Activated T-cell treated with anti-CD3 and anti-CD28 coated beads, Interleukin-2, amount 50 U/mL, for 24 hours (primary cell): ENCODE results near the gene PKNOX1.

Experiments
- DNase-seq: peaks from one replicate; pipeline ENCODE4 v3.0.0-alpha.2; 2020
- H3K27ac Mint-ChIP-seq: 2 replicates; pipeline ENCODE4 v1.8.0; 2020; ENCODE audit warnings: mild to moderate bottlenecking, mixed read lengths
- H3K27me3 Mint-ChIP-seq: 2 replicates; pipeline ENCODE4 v1.8.0; 2020; ENCODE audit warnings: mixed read lengths
- H3K36me3 Mint-ChIP-seq: 2 replicates; pipeline ENCODE4 v1.8.0; 2020; ENCODE audit warnings: low read depth, mixed read lengths
- H3K4me1 Mint-ChIP-seq: 2 replicates; pipeline ENCODE4 v1.8.0; 2020; ENCODE audit warnings: low read depth, mixed read lengths
- H3K4me3 Mint-ChIP-seq: 2 replicates; pipeline ENCODE4 v1.8.0; 2020; ENCODE audit warnings: mild to moderate bottlenecking, moderate library complexity, mixed read lengths
- H3K9me3 Mint-ChIP-seq: 2 replicates; pipeline ENCODE4 v1.8.0; 2020; ENCODE audit warnings: mixed read lengths

PKNOX1 gene

DNA sequence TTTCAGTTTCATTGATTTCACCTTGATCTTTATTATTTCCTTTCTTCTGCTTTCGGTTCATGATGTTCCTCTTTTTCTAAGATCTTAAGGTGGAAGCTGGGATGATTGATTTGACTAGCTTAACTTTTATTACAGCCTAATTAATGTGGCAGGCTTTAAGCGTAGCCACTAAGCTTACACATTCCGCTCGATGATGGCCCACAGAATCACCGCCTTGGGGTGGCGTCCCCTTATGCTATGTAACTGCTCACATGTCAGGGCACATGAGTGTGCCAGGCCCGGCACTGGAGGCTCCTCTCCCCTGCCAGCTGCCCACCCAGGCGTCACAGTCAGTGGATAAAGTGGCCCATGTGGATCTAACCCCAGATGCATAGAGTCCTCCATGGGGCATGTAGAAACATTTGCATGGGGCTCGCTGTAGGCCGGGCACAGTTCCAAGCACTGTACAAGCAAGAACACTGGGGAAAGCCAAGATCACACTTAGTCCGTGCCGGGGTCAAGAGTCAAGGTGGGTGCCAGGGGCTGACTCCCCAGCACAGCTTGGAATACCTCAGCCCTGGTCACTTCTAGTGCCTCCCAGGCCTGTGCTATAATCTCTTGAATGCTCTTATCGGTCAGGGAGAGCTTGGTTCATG is 41.7 kb downstream of the PKNOX1 start:
- no peak overlapping the region for H3K4me3 Mint-ChIP-seq
- H3K27ac Mint-ChIP-seq, result peak overlapping the region; percentile 15
- peaks cover 88% of the 10 kb centered on the region for H3K36me3 Mint-ChIP-seq
- H3K9me3 Mint-ChIP-seq, result no peaks in the 10 kb centered on the region
- peaks cover 1% of the 10 kb centered on the region for H3K4me1 Mint-ChIP-seq
- H3K27me3 Mint-ChIP-seq, result no peaks in the 10 kb centered on the region
- no peak for DNase-seq

DNA sequence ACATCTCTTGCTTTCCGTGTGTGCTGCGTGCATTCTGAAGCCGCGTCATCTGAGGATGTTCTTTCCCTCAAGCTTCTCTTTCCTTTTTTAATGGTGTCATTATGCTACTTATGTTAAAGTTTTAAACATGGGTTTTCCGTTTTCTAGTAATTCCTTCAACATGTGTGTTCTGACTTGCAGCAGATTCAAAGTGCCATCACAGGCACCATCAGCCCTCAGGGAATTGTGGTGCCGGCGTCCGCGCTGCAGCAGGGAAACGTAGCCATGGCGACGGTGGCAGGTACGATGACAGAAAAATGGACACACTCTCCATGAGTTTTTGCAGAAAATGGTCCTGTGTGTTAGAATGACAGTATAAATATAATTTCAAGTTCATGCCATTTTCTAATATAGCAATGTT is 42.4 kb downstream of the PKNOX1 start:
- Mint-ChIP-seq H3K27ac (no peak overlapping the region), H3K36me3 (peaks cover 89% of the 10 kb centered on the region), H3K4me3 (no peak overlapping the region), H3K4me1 (peaks cover 1% of the 10 kb centered on the region), H3K27me3 (no peaks in the 10 kb centered on the region), H3K9me3 (no peaks in the 10 kb centered on the region)
- DNase-seq, result no peak

DNA sequence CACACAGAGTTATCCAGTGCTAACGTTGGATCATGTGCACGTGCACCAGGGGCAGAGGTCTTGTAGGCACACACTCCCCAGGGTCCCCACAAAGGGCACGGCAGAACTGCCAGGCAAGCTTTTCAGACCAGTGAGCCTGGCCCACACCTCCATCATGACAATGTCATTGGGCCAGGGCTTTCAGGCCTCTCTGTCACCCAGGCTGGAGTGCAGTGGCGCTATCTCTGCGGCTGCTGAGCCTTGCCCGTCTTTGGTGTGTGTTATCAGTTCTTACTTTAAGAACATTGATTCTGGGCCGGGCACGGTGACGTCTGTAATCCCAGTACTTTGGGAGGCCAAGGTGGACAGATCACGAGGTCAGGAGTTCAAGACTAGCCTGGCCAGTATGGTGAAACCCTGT is 44.2 kb downstream of the PKNOX1 start:
- Mint-ChIP-seq H3K27me3 (no peaks in the 10 kb centered on the region), H3K27ac (no peak overlapping the region), H3K9me3 (no peaks in the 10 kb centered on the region), H3K36me3 (peaks cover 88% of the 10 kb centered on the region), H3K4me3 (no peak overlapping the region), H3K4me1 (no peaks in the 10 kb centered on the region)
- DNase-seq, result no peak

DNA sequence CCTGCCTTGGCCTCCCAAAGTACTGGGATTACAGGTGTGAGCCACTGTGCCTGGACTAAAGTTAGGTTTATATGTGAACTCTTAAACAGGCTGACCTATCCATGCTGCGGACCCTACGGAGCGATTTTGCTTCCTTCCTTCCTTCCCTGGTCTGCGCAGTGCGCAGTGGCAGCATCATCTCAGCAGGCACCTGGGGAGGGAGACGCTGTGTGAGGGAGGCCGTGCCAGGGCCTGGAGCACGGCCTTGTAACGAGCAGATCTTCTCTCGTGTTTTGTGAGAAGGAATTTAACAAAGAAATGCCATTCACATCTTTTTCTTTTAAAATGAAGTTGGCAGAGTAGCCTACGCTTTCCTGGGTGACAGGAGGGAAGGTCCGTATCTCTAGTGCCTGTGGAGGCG is 45.8 kb downstream of the PKNOX1 start:
- Mint-ChIP-seq H3K36me3 (peaks cover 90% of the 10 kb centered on the region), H3K4me3 (no peak overlapping the region), H3K4me1 (no peaks in the 10 kb centered on the region), H3K27ac (peak overlapping the region; percentile 33), H3K27me3 (no peaks in the 10 kb centered on the region), H3K9me3 (no peaks in the 10 kb centered on the region)
- no peak for DNase-seq

DNA sequence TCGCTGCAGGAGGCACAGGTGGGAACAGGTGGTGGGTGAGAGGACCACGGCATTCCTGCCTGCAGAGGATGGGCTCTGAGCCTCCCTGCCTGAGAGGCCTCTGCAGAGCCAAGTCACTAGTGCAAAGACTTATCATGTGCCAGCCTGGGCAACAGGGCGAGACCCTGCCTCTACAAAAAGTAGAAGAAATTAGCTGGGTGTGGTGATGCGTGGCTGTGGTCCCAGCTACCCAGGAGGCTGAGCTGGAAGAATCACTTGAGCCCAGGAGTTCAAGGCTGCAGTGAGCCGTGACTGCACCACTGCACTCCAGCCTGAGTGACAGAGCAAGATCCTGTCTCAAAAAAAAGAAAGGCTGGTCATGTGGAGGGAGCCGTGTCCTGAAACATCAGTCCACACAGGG is 46.4 kb downstream of the PKNOX1 start:
- peaks cover 90% of the 10 kb centered on the region for H3K36me3 Mint-ChIP-seq
- H3K4me3 Mint-ChIP-seq, result no peak overlapping the region
- no peaks in the 10 kb centered on the region for H3K9me3 Mint-ChIP-seq
- no peaks in the 10 kb centered on the region for H3K4me1 Mint-ChIP-seq
- no peak for DNase-seq
- no peaks in the 10 kb centered on the region for H3K27me3 Mint-ChIP-seq
- no peak overlapping the region for H3K27ac Mint-ChIP-seq

DNA sequence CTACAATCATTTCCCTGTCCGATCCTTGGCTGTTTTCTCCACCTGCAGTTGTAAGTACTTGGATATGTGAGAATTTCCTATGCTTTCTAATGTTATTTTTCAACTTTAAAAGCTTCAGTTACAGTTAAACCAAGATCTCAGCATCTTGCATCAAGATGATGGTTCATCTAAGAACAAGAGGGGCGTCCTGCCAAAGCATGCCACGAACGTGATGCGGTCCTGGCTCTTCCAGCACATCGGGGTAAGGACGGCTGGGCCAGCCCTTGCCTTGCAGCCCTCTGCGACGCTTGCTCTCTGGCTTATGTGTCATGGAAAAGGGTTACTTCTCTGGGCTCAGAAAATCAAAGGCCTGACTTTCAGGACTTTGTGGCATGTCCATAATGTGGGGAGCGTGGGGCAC is 46.8 kb downstream of the PKNOX1 start:
- H3K9me3 Mint-ChIP-seq, result no peaks in the 10 kb centered on the region

DNA sequence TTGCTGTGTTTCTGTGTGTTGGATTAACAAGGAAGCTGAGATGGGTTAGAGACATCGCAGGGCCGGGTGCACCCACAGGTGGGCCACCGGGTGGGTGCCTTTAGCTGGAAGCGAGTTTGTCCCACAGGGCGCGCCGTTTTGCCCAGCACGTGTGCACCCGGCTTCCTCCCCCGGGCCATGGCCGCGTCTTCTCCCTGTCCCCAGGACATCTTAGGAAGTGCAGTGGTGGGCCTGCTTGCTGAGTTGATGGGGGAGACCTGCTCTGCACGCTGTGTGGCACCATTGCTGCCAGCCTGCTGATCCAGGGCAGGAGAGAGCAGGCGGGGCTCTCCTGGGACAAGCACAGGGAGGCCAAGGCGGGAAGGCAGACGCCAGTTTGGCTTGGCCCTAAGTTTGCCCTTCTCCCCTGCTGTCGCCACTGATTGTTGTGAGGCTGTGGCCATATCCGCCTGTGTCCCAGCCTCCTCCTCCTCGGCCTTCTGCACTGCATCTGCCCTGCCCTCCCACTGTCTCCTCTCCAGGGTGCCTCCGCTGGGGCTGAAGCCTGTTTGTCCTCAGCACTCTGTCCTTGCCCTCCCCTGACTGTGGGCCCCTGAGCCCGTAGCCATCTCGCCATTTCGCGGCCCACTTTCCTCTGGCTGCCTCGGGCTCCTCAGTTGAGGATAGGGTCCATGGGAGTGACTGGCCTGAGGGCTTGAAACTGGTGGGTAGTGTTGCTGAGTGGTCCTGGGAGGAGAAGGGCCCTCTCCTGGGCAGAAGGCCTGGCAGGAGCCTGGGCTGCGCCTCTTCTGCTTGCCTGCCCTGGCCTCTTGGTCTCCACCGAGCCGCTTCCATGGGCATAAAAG is 47.6 kb downstream of the PKNOX1 start:
- H3K27me3 Mint-ChIP-seq, result no peaks in the 10 kb centered on the region
- no peaks in the 10 kb centered on the region for H3K9me3 Mint-ChIP-seq
- DNase-seq, result no peak
- no peak overlapping the region for H3K27ac Mint-ChIP-seq
- no peaks in the 10 kb centered on the region for H3K4me1 Mint-ChIP-seq
- H3K36me3 Mint-ChIP-seq, result peaks cover 83% of the 10 kb centered on the region
- no peak overlapping the region for H3K4me3 Mint-ChIP-seq

More for the DNA sequence above, 46.8 kb downstream of the PKNOX1 start:
- no peak overlapping the region for H3K4me3 Mint-ChIP-seq
- H3K4me1 Mint-ChIP-seq, result no peaks in the 10 kb centered on the region
- no peaks in the 10 kb centered on the region for H3K27me3 Mint-ChIP-seq
- DNase-seq, result no peak
- peaks cover 86% of the 10 kb centered on the region for H3K36me3 Mint-ChIP-seq
- H3K27ac Mint-ChIP-seq, result no peak overlapping the region

DNA sequence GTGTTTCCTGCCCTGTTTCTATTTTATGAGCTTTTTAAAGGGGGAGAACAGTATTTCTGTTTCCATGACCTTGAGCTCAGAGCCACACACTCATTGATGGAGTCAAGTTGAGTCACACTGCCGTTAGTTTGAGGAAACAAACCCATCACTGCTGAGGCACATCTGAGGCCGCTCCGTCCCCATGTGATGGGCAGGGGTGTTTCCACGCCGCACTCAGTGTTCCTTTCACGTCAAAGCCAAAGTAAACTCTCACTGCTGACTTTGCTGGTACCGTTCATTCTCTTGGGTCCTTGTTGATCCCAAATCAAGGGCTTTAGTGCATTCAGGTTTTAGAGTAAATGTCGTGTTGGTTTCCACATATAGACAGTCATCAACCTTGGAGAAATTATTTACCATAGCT is 48.8 kb downstream of the PKNOX1 start:
- no peaks in the 10 kb centered on the region for H3K4me1 Mint-ChIP-seq
- no peak overlapping the region for H3K27ac Mint-ChIP-seq
- peaks cover 84% of the 10 kb centered on the region for H3K36me3 Mint-ChIP-seq
- no peak overlapping the region for H3K4me3 Mint-ChIP-seq
- DNase-seq, result no peak
- H3K9me3 Mint-ChIP-seq, result no peaks in the 10 kb centered on the region
- H3K27me3 Mint-ChIP-seq, result no peaks in the 10 kb centered on the region

DNA sequence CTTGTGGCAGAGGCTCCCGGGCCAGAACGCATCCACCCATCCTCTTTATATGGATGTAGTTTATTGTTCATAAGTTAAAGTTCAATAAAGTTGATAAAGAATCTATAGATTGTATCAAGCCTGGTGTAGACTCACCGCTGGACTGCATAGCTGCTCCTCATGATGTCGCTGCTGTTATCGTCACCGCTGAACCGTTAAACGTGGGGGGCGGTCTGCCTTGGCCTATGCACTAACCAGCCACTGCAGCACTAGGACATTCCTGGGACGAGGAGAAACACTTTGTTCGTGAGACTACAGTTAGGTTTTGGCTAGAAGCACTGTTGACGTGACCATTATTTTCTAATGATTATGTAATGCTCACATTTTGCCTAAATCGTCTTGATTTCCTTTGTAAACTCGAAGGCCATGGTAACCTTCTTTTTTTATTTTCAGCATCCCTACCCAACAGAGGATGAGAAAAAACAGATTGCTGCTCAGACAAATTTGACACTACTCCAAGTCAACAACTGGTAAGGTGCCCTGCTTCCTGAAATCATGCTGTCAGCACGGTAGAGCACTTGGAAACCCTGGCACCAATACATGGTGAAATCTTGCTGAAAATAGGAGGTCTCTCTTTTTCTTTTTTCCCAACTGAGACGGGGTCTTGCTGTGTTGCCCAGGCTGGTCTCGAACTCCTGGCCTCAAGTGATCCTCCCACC is 50.2 kb downstream of the PKNOX1 start:
- H3K27me3 Mint-ChIP-seq, result no peaks in the 10 kb centered on the region
- peaks cover 87% of the 10 kb centered on the region for H3K36me3 Mint-ChIP-seq
- no peaks in the 10 kb centered on the region for H3K4me1 Mint-ChIP-seq
- no peak for DNase-seq
- H3K27ac Mint-ChIP-seq, result no peak overlapping the region
- H3K9me3 Mint-ChIP-seq, result no peaks in the 10 kb centered on the region
- no peak overlapping the region for H3K4me3 Mint-ChIP-seq

DNA sequence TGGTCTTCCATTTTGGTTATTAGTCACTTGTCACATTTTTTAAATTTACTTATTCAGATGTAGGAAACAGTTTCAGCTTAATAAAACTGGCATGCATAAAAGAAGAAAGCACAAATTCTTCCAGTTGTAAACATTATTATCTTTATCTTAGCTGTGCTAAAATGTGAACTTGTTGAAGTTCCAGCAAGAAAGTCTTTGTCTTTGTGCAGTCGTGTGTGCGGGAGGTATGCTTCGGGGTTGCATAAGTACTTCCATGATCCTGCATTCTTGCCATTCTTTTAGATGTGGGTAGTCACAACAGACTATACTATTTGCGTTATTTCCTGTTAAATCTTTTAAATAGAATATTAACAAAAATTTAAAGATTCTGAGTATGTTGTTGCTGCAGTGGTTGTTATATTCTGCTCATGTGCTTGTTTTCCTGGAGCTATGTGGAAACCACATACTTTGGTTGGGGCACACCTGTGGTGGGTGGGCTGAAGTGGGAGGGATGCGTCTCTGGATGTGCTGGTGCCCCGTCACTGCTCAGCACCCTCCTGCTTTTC is 51.3 kb downstream of the PKNOX1 start:
- H3K4me3 Mint-ChIP-seq, result no peak overlapping the region
- no peak for DNase-seq

DNA sequence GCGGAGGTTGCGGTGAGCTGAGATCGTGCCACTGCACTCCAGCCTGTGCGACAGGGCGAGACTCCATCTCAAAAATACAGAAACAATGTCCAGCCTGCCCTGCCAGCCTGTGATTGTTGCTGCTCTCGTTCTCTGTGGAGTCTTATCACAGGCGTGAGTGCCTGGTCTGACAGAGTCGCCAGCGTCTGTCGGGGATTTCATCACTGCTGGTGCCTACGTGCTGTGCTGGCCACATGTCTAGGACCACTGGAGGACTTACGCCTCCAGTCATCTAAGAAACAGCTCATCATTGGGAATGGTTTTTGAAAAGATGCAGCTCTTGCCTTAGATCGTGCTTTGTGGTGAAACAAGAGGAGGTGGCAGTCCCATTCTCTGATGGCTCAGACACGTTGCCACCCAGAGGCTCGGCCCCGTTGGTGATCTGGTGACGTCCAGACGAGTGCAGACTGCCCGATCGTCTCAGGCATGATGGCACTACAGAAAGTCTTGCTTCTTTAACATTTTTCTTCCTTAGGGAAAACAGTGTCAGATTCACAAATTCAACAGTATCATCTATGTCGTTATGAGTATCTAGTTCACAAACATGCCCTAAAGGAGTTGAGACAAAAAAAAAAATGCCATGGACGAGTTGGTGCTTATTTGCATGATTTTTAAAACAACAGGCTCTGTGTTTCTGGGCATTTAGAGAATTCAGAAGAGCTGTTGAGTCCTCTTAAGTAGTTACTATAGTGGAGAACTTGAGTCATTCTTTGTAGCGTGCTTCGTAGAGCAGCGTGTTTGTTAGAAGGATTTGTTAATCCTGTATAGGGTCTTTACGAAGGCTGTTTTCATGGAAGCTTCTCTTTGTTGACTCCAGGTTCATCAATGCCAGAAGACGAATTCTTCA is 53.7 kb downstream of the PKNOX1 start:
- Mint-ChIP-seq H3K36me3 (peaks cover 88% of the 10 kb centered on the region), H3K4me1 (no peaks in the 10 kb centered on the region), H3K4me3 (no peak overlapping the region), H3K9me3 (no peaks in the 10 kb centered on the region), H3K27ac (no peak overlapping the region), H3K27me3 (no peaks in the 10 kb centered on the region)
- DNase-seq, result no peak

More for the DNA sequence above, 51.3 kb downstream of the PKNOX1 start:
- Mint-ChIP-seq H3K27ac (no peak overlapping the region), H3K9me3 (no peaks in the 10 kb centered on the region), H3K4me1 (no peaks in the 10 kb centered on the region), H3K36me3 (peaks cover 87% of the 10 kb centered on the region), H3K27me3 (no peaks in the 10 kb centered on the region)

DNA sequence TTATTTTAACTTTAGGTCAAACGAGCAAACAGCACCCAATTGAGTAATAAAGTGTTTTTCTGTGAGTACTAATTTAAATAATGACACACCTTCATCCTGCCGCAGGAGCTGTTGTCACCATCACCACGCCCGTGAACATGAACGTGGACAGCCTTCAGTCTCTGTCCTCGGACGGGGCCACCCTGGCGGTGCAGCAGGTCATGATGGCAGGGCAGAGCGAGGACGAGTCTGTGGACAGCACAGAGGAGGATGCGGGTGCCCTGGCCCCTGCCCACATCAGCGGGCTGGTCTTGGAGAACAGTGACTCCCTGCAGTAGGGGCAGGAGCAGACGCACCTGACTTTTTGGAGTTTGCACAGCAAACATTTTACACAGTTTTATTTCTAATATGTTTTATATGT is 55.4 kb downstream of the PKNOX1 start:
- Mint-ChIP-seq H3K27ac (no peak overlapping the region), H3K36me3 (peaks cover 79% of the 10 kb centered on the region), H3K4me3 (no peak overlapping the region), H3K9me3 (no peaks in the 10 kb centered on the region), H3K27me3 (no peaks in the 10 kb centered on the region), H3K4me1 (no peaks in the 10 kb centered on the region)
- no peak for DNase-seq

DNA sequence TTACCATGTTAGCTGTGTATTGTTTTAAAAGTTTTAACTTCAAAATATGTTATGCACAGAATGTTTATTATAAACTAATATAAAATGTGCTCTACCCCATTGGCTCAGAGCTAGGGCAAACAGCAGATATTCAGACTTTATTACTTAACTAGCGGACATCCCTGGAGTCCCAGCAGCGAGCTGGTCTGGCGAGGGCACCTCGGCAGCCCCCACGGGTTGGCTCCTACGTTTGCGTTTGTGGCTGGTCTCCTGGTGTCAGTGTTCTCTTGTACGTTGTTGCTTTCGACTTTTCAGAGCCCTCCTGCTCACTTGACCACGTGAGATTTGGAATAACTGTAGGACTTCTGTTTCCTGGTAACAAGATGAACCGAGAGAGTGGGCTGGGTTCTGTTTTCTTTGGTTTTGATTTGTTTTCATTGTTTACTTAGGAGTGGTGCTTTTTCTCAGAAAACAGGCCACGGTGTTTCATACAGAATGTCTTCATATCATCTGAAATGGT is 56.8 kb downstream of the PKNOX1 start:
- Mint-ChIP-seq H3K4me1 (no peaks in the 10 kb centered on the region), H3K27me3 (no peaks in the 10 kb centered on the region), H3K4me3 (no peak overlapping the region), H3K27ac (no peak overlapping the region), H3K9me3 (no peaks in the 10 kb centered on the region), H3K36me3 (peaks cover 73% of the 10 kb centered on the region)
- DNase-seq, result no peak

DNA sequence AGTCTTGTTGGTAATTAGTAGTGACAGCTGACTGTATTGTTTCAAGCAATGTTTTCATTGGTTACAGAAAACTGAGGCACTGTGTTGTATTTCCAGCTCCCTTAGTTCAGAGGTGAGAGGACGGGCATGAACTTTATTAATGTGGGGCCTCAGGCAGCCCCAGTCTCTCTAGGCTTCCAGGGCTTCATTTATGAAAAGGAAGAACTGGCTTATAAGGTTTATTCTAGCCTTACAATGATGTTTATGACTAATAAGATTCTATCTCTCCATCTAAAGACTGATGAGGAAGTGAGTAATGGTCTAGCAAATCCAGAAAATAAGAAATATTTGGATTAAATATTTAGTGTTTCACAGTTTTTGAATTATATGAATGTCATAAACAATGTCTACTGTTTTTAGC is 59.7 kb downstream of the PKNOX1 start:
- no peaks in the 10 kb centered on the region for H3K27me3 Mint-ChIP-seq
- H3K4me1 Mint-ChIP-seq, result no peaks in the 10 kb centered on the region
- peaks cover 48% of the 10 kb centered on the region for H3K36me3 Mint-ChIP-seq

More for the DNA sequence above, 59.7 kb downstream of the PKNOX1 start:
- H3K27ac Mint-ChIP-seq, result no peak overlapping the region
- H3K9me3 Mint-ChIP-seq, result no peaks in the 10 kb centered on the region
- no peak overlapping the region for H3K4me3 Mint-ChIP-seq
- no peak for DNase-seq
